ENCODE results near the gene MAPT.
"Not testable (repeated sequence)": the region's sequence is repeated elsewhere in the genome, so short reads cannot be mapped to it uniquely, and the experiment has no call there.

MAPT gene

GRCh38 chr17:45862127-45862526 is 32.2 kb upstream of the MAPT start:
- not testable (repeated sequence) for H3K36me3 ChIP-seq (ENCODE audit: control insufficient read depth, insufficient read depth, low read length)

DNA sequence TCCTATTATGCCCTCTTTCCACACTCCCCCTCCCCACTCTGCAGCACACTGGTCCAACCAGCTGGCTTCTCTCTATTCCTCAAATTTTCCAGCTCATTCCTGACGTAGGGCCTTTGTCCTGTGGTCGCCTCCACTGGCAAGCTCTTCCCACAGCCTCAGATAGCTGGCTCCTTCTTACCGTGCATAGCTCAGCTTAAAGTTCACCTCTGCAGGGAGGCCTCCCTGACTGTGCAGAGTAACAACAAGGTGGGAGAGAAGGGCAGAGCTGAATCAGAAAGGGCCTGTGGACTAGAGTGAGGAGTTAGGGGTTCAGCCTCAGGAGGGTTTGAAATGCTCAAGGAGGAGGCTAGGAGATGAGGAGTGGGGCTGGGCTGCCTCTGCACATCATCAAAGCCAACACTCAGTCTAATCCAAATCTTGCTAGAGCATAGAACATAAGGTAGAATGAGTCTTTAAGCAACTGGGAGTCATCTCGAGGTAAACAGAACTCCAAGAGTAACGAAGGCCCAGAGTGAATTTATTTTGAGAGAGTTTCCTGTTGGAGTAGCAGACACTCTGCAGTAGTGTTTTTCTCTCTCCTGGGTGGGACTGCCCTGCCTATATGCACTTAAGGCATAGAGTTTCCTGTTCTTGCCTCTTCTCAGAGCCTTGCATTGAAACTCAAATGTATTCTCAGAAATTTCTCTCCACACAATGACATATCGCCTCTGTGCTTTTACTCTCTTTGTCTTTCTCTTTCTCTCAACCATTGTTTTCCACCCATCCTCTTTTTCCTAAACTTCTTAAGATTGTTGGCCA is 30.3 kb upstream of the MAPT start:
- no peak overlapping the region for H3K27ac ChIP-seq (ENCODE audit: low read depth, low read length)
- H3K4me3 ChIP-seq (ENCODE audit: low read depth, low read length): no peak overlapping the region
- peaks cover 18% of the 10 kb centered on the region for H3K4me1 ChIP-seq (ENCODE audit: control insufficient read depth, insufficient read depth, low read length)
- H3K9me3 ChIP-seq (ENCODE audit: control insufficient read depth, insufficient read depth, low read depth, low read length): no peaks in the 10 kb centered on the region
- H3K9ac ChIP-seq (ENCODE audit: low read length): no peak overlapping the region
- H3K36me3 ChIP-seq (ENCODE audit: control insufficient read depth, insufficient read depth, low read length): no peaks in the 10 kb centered on the region
- 0 out of 2 replicates have a peak, but pooled peaks cover 4% of the 10 kb centered on the region for H3K27me3 ChIP-seq (ENCODE audit: control insufficient read depth, insufficient read depth, low read length)

More at GRCh38 chr17:45862127-45862526, 32.2 kb upstream of the MAPT start:
- H3K9ac ChIP-seq (ENCODE audit: low read length); H3K4me3 ChIP-seq (ENCODE audit: low read depth, low read length); H3K27ac ChIP-seq (ENCODE audit: low read depth, low read length); H3K9me3 ChIP-seq (ENCODE audit: control insufficient read depth, insufficient read depth, low read depth, low read length); H3K27me3 ChIP-seq (ENCODE audit: control insufficient read depth, insufficient read depth, low read length): not testable (repeated sequence)
- H3K4me1 ChIP-seq (ENCODE audit: control insufficient read depth, insufficient read depth, low read length): peaks cover 18% of the 10 kb centered on the region

GRCh38 chr17:45867171-45867570 is 27.2 kb upstream of the MAPT start:
- H3K36me3 ChIP-seq (ENCODE audit: control insufficient read depth, insufficient read depth, low read length): no peaks in the 10 kb centered on the region
- no peaks in the 10 kb centered on the region for H3K9me3 ChIP-seq (ENCODE audit: control insufficient read depth, insufficient read depth, low read depth, low read length)
- no peak overlapping the region for H3K9ac ChIP-seq (ENCODE audit: low read length)
- H3K4me3 ChIP-seq (ENCODE audit: low read depth, low read length): no peak overlapping the region
- H3K4me1 ChIP-seq (ENCODE audit: control insufficient read depth, insufficient read depth, low read length): peaks cover 27% of the 10 kb centered on the region
- H3K27me3 ChIP-seq (ENCODE audit: control insufficient read depth, insufficient read depth, low read length): no peaks in the 10 kb centered on the region
- no peak overlapping the region for H3K27ac ChIP-seq (ENCODE audit: low read depth, low read length)

GRCh38 chr17:45867702-45868101 is 26.7 kb upstream of the MAPT start:
- Histone ChIP-seq H3K9me3 (ENCODE audit: control insufficient read depth, insufficient read depth, low read depth, low read length) (no peaks in the 10 kb centered on the region), H3K9ac (ENCODE audit: low read length) (no peak overlapping the region), H3K27me3 (ENCODE audit: control insufficient read depth, insufficient read depth, low read length) (no peaks in the 10 kb centered on the region), H3K4me1 (ENCODE audit: control insufficient read depth, insufficient read depth, low read length) (peaks cover 27% of the 10 kb centered on the region), H3K27ac (ENCODE audit: low read depth, low read length) (no peak overlapping the region), H3K36me3 (ENCODE audit: control insufficient read depth, insufficient read depth, low read length) (no peaks in the 10 kb centered on the region), H3K4me3 (ENCODE audit: low read depth, low read length) (no peak overlapping the region)

DNA sequence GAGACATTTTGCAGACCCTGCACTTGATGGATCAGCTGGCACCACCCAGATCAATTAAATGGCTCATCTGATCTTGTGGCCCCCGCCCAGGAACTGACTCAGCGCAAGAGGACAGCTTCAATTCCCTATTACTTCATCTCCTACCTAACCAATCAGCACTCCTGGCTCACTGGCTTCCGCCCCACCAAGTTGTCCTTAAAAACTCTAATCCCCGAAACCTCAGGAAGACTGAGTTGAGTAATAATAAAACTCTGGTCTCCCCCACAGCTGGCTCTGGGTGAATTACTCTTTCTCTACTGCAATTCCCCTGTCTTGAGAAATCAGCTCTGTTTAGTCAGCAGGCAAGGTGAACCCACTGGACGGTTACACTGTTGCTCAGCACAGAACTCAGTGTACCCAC is 26.1 kb upstream of the MAPT start:
- H3K27ac ChIP-seq (ENCODE audit: low read depth, low read length): no peak overlapping the region
- H3K9me3 ChIP-seq (ENCODE audit: control insufficient read depth, insufficient read depth, low read depth, low read length): no peaks in the 10 kb centered on the region
- H3K4me1 ChIP-seq (ENCODE audit: control insufficient read depth, insufficient read depth, low read length): peaks cover 27% of the 10 kb centered on the region
- H3K27me3 ChIP-seq (ENCODE audit: control insufficient read depth, insufficient read depth, low read length): no peaks in the 10 kb centered on the region
- no peak overlapping the region for H3K4me3 ChIP-seq (ENCODE audit: low read depth, low read length)
- no peak overlapping the region for H3K9ac ChIP-seq (ENCODE audit: low read length)
- no peaks in the 10 kb centered on the region for H3K36me3 ChIP-seq (ENCODE audit: control insufficient read depth, insufficient read depth, low read length)

DNA sequence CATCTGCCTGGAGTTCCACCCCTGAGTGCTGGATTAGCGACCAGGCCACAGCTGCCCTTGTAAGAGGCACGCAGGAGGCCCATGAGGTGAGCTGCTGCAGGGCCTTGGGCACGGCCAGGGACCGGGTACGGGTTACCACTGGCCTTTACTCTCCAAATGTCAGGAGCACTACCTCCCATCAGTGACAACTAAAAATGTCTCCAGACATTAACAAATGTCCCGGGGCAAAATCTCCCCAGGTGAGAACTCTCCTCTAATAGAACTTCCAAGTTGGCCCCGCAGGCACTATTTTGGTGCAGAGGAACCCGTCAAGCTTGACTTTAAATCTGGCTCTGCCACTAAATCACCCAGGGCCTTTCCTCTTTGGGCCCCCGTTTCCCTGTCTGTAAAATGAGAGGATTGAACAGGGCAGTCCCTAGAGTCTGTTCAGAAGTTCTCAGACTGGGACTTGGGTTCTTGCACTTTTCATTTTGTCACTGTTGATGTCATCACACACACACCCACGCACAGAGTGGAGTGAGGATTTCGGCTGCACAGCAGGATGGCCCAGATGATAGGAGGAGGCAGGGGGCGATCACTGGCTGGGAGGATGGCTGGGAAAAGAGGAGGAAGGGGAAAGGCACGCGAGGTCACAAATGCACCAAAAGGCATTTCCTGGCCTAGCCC is 24.5 kb upstream of the MAPT start:
- peaks cover 20% of the 10 kb centered on the region for H3K4me1 ChIP-seq (ENCODE audit: control insufficient read depth, insufficient read depth, low read length)
- no peak overlapping the region for H3K27ac ChIP-seq (ENCODE audit: low read depth, low read length)
- H3K27me3 ChIP-seq (ENCODE audit: control insufficient read depth, insufficient read depth, low read length): no peaks in the 10 kb centered on the region
- no peaks in the 10 kb centered on the region for H3K36me3 ChIP-seq (ENCODE audit: control insufficient read depth, insufficient read depth, low read length)
- H3K4me3 ChIP-seq (ENCODE audit: low read depth, low read length): no peak overlapping the region
- no peak overlapping the region for H3K9ac ChIP-seq (ENCODE audit: low read length)
- no peaks in the 10 kb centered on the region for H3K9me3 ChIP-seq (ENCODE audit: control insufficient read depth, insufficient read depth, low read depth, low read length)

- Histone ChIP-seq H3K36me3 (ENCODE audit: control insufficient read depth, insufficient read depth, low read length) (no peaks in the 10 kb centered on the region), H3K27ac (ENCODE audit: low read depth, low read length) (no peak overlapping the region), H3K4me3 (ENCODE audit: low read depth, low read length) (no peak overlapping the region), H3K9ac (ENCODE audit: low read length) (no peak overlapping the region), H3K9me3 (ENCODE audit: control insufficient read depth, insufficient read depth, low read depth, low read length) (no peaks in the 10 kb centered on the region), H3K27me3 (ENCODE audit: control insufficient read depth, insufficient read depth, low read length) (no peaks in the 10 kb centered on the region), H3K4me1 (ENCODE audit: control insufficient read depth, insufficient read depth, low read length) (peaks cover 13% of the 10 kb centered on the region)
These were observed 23.9 kb upstream of the MAPT start for GRCh38 chr17:45870342-45870974.

GRCh38 chr17:45871718-45872117 is 22.6 kb upstream of the MAPT start:
- Histone ChIP-seq H3K27ac (ENCODE audit: low read depth, low read length) (no peak overlapping the region), H3K9me3 (ENCODE audit: control insufficient read depth, insufficient read depth, low read depth, low read length) (no peaks in the 10 kb centered on the region), H3K27me3 (ENCODE audit: control insufficient read depth, insufficient read depth, low read length) (no peaks in the 10 kb centered on the region), H3K4me3 (ENCODE audit: low read depth, low read length) (no peak overlapping the region), H3K9ac (ENCODE audit: low read length) (no peak overlapping the region), H3K36me3 (ENCODE audit: control insufficient read depth, insufficient read depth, low read length) (no peaks in the 10 kb centered on the region), H3K4me1 (ENCODE audit: control insufficient read depth, insufficient read depth, low read length) (peaks cover 9% of the 10 kb centered on the region)

DNA sequence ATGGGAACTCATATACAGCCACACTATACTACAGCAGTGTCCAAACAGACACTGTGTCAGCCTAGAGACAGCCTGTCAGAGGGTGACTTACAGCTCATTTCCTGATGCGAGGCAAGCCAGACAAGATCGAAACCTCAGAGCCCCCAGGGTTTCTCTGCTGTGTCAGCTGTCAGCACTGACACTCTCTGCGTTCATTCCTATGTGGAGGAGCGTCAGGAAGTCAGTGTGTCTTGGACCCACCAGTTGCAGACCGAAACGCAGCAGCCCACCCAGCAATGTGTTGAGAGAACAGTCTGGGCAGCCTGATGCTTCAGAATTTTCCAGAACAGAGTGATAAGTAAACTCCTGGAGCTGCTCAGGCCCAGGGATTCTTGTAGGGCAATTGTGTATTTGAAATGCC is 20.6 kb upstream of the MAPT start:
- no peak overlapping the region for H3K27ac ChIP-seq (ENCODE audit: low read depth, low read length)

GRCh38 chr17:45874151-45874550 is 20.2 kb upstream of the MAPT start:
- no peak overlapping the region for H3K4me3 ChIP-seq (ENCODE audit: low read depth, low read length)
- H3K27me3 ChIP-seq (ENCODE audit: control insufficient read depth, insufficient read depth, low read length): no peaks in the 10 kb centered on the region; the same call in 1 of the 2 replicates
- peaks cover 9% of the 10 kb centered on the region for H3K4me1 ChIP-seq (ENCODE audit: control insufficient read depth, insufficient read depth, low read length)
- H3K9me3 ChIP-seq (ENCODE audit: control insufficient read depth, insufficient read depth, low read depth, low read length): no peaks in the 10 kb centered on the region
- H3K36me3 ChIP-seq (ENCODE audit: control insufficient read depth, insufficient read depth, low read length): no peaks in the 10 kb centered on the region
- no peak overlapping the region for H3K9ac ChIP-seq (ENCODE audit: low read length)
- H3K27ac ChIP-seq (ENCODE audit: low read depth, low read length): no peak overlapping the region

More for the DNA sequence above, 20.6 kb upstream of the MAPT start:
- Histone ChIP-seq H3K9ac (ENCODE audit: low read length) (no peak overlapping the region), H3K4me3 (ENCODE audit: low read depth, low read length) (no peak overlapping the region), H3K4me1 (ENCODE audit: control insufficient read depth, insufficient read depth, low read length) (peaks cover 9% of the 10 kb centered on the region), H3K36me3 (ENCODE audit: control insufficient read depth, insufficient read depth, low read length) (no peaks in the 10 kb centered on the region), H3K9me3 (ENCODE audit: control insufficient read depth, insufficient read depth, low read depth, low read length) (no peaks in the 10 kb centered on the region), H3K27me3 (ENCODE audit: control insufficient read depth, insufficient read depth, low read length) (no peaks in the 10 kb centered on the region; the same call in 1 of the 2 replicates)

DNA sequence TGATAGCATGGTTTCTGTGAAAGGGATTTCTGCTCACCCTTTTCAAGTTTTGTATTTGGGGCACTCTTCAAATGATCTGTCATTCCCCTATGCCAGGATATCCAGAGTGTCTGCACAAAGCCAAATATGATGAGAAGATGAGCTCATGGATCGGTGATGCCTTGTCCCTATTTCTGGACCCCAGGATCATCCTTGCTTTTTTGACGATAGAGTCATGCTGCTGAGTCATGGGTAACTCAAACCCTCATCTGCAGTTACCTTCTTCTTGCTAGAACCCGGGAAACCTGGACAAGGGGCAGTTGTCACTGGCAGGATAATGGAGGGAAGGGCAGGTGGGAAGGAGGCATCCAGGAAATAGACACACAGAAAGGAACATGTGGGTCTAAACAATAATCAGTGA is 17.8 kb upstream of the MAPT start:
- H3K27me3 ChIP-seq (ENCODE audit: control insufficient read depth, insufficient read depth, low read length): peaks cover 2% of the 10 kb centered on the region; the same call in 1 of the 2 replicates
- no peaks in the 10 kb centered on the region for H3K9me3 ChIP-seq (ENCODE audit: control insufficient read depth, insufficient read depth, low read depth, low read length)

More for the DNA sequence above, 17.8 kb upstream of the MAPT start:
- Histone ChIP-seq H3K36me3 (ENCODE audit: control insufficient read depth, insufficient read depth, low read length) (no peaks in the 10 kb centered on the region), H3K4me1 (ENCODE audit: control insufficient read depth, insufficient read depth, low read length) (no peaks in the 10 kb centered on the region), H3K27ac (ENCODE audit: low read depth, low read length) (no peak overlapping the region), H3K4me3 (ENCODE audit: low read depth, low read length) (no peak overlapping the region), H3K9ac (ENCODE audit: low read length) (no peak overlapping the region)
